Activated T-cell treated with anti-CD3 and anti-CD28 coated beads for 4 hours (primary cell): ENCODE measurements around the gene AKR1C4.
"Not testable (repeated sequence)": the region's sequence is repeated elsewhere in the genome, so short reads cannot be mapped to it uniquely, and the experiment has no call there.

ENCODE experiments used
- DNase-seq: peaks from one replicate; pipeline ENCODE4 v3.0.0-alpha.2; 2020

Gene AKR1C4

DNA sequence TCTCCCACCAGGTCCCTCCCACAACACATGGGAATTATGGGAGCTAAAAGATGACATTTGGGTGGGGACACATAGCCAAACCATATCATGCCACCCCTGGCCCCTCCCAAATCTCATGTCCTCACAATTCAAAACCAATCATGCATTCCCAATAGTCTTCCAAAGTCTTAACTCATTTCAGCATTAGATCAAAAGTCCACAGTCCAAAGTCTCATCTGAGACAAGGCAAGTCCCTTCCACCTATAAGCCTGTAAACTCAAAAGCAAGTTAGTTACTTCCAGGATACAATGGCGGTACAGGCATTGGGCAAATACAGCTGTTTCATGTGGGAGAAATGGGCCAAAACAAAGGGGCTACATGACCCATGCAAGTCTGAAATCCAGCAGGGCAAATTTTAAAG, 13.1 kb downstream of the AKR1C4 start:
- not testable (repeated sequence) for DNase-seq

DNA sequence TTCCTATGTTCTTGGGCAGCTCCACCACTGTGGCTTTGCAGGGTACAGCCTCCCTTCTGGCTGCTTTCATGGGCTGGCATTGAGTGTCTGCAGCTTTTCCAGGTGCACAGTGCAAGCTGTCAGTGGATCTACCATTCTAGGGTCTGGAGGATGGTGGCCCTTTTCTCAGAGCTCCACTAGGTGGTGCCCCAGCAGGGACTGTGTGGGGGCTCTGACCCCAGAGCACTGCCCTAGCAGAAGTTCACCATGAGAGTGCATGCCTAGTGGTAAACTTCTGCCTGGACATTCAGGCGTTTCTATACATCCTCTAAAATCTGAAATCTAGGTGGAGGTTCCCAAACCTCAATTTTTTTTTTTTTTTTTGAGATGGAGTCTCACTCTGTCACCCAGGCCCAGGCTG, 13.6 kb downstream of the AKR1C4 start:
- DNase-seq, result not testable (repeated sequence)

DNA sequence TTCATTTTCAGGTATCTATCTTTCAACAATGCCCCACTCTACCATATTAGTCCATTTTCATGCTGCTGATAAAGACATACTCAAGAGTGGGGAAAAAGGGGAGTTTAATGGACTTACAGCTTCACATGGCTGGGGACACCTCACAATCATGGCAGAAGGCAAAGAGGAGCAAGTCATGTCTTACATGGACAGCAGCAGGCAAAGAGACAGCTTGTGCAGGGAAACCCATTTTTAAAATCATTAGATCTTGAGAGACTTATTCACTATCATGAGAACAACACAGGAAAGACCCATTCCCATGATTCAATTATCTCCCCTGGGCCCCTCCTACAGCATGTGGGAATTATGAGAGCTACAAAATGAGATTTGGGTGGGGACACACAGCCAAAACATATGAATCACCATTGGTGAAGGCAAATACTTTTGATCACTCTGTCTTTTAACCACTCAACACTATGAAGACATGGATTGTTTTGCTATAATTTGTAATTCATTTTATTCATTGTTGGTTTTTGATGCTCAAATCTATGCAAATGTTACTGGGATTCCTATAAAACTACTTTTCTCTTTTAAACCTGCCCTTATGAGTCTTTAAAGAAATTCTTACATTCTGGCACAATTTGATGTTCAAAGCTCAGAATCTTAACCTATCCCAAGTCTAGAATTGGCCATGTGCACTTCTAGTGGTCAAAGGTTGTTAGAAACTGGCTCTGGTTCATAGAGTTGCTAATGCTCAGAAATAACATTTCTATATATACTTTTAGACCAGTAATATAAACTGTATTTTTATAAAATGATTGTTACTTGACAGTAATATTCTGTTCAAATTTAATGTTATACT, 15.3 kb downstream of the AKR1C4 start:
- DNase-seq, result no peak

DNA sequence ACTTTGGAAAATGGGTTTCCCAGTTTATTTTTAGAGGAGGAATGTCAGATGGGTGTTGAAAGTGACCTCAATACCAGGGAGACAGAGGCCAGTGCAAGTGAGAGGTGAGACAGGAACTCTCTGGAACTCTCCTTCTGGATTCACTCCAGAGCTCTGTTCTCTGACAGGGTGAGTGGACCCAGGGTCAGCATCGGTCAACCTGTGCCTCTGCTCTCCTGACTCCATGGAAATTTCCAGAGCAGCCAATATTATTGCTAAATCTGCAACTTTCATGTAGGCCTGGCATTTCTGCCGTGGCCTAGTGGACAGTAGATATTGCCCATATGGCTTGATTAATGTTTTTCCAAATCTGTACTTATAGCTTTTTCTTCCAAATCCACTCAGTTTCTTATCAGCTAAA, 20.2 kb downstream of the AKR1C4 start:
- no peak for DNase-seq

DNA sequence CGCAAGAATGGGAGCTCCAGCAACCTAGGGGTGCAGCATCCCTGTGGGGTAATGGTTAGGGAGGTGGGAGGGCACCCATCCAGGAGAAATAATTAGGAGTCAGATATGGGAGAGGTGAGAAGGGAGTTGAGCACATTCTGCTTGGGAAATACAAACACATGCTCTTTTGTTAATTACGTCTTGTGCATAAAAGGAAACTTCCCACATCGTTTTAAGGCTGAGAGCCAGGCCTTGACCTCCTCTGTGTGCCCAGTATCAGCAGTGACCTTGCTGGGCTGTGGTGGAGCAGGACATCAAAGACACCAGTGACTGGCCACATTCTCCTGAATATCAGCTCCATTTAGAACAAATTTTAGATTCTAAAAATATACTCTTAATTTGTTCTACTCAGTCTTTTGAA, 22.6 kb downstream of the AKR1C4 start:
- DNase-seq, result no peak

DNA sequence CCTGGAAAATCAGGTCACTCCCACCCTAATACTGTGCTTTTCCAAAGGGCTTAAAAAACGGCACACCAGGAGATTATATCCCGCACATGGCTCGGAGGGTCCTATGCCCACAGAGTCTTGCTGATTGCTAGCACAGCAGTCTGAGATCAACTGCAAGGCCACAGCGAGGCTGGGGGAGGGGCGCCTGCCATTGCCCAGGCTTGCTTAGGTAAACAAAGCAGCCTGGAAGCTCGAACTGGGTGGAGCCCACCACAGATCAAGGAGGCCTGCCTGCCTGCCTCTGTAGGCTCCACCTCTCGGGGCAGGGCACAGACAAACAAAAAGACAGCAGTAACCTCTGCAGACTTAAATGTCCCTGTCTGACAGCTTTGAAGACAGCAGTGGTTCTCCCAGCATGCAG, 26.3 kb downstream of the AKR1C4 start:
- not testable (repeated sequence) for DNase-seq

DNA sequence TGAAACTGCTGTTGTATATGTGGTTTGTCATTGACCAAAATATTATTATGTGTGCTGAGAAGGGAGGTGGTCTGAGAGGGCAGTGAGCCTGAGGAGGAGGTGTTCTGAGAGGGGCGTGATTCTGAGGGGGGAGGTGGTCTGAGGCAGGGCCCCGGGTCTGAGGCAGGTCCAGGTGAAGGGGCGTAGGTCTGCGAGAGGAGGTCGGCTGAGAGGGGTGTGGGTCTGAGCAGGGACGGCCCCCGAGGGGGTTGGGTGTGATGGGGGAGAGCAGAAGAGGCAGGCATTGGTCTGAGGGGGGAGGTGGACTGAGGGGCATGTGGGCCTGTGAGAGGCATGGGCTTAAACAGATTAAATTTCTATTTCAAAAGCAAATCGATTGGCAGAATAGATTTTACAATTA, 32.4 kb downstream of the AKR1C4 start:
- no peak for DNase-seq

DNA sequence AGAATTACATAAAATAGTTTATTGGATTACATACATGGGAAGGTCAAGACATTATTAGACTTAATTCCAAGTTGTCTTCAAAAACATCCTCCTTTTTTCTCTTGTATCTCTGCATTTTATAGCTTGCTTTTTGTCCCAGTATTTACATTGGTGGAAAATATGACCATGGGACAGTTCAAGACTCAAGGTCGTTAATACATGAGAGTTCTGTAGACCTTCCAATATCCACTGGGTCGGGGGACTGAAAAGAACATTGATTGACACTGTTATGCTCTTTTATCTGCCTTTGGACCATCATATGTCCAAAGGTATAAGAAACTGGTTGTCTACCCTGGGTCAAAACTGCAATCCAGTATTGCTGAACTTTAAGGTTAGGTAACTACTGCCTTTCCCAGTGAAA, 36.7 kb downstream of the AKR1C4 start:
- DNase-seq, result no peak

DNA sequence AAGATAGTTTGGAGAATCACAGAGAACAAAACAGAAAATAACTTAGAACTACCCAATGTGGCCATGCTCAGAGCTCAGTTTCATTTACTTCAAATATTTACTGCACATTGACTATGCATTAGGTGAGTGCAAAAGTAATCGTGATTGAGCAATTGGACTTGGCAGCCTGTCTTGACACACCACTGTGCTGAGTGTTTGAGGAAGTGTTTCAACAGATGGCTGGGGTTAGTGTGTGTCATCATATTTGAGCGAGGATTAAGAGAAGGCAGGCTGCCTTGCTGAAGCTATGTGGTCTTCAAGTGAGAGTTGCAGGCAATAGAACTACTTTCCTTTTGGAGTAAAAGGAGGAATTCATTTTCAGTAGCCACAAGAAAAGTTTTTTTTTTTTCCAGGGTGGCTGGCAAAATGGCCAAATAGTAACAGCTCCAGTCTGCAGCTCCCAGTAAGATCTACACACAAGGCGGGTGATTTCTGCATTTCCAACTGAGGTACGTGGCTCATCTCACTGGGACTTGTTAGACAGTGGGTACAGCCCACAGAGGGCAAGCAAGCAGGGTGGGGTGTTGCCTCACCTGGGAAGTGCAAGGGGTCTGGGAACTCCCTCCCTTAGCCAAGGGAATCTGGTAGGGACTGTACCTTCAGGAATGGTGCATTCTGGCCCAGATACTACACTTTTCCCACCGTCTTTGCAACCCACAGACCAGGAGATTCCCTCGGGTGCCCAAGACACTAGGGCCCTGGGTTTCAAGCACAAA, 37.6 kb downstream of the AKR1C4 start:
- DNase-seq, result no peak

DNA sequence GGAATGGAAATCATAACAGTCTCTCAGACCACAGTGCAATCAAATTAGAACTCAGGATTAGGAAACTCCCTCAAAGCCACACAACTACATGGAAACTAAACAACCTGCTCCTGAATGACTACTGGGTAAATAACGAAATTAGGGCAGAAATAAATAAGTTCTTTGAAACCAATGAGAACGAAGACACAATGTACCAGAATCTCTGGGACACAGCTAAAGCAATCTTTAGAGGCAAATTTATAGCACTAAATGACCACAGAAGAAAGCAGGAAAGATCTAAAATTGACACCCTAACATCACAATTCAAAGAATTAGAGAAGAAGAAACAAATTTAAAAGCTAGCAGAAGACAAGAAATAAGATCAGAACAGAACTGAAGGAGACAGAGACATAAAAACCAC, 40.9 kb downstream of the AKR1C4 start:
- not testable (repeated sequence) for DNase-seq

DNA sequence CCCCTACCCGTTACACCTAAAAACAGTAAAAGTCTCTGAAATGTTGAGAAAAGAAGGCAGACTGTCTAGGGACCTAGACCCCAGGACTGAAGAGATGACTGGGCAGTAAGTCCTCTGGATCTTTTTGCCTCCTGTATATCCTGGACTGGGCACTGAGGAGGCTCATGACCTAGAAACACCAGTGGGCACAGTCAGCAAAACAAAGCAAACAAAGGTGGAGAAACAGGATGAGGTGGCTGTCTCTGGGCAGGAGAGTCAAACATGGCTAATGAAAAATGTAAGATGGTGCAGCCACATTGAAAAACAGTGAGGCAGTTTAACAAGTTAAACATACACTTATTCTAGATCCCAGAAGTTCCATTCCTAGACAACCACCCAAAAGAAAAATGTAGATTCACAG, 45.9 kb downstream of the AKR1C4 start:
- no peak for DNase-seq

DNA sequence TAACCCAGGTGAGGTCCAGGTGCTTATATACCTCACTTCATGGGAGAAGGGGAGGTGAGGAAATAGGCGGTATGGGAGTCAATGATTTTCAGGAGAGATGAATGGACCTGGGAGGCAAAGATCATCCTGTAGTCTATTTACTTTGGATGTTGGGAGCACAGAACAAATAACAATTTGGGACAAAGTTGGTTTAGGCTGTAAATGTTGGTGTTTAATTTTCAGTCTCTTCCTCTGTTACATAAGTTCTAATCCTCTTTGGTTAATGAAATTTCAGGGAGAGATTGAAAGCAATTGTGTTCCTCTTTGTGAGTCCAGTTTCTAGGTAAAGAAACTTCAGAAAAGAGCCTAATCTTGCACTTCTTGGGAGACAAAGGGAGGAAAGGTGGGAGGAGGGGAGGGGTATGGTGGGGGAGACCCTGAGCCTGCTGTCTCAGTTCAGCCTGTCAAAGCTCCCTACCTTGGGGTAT, 46.9 kb downstream of the AKR1C4 start:
- no peak for DNase-seq

DNA sequence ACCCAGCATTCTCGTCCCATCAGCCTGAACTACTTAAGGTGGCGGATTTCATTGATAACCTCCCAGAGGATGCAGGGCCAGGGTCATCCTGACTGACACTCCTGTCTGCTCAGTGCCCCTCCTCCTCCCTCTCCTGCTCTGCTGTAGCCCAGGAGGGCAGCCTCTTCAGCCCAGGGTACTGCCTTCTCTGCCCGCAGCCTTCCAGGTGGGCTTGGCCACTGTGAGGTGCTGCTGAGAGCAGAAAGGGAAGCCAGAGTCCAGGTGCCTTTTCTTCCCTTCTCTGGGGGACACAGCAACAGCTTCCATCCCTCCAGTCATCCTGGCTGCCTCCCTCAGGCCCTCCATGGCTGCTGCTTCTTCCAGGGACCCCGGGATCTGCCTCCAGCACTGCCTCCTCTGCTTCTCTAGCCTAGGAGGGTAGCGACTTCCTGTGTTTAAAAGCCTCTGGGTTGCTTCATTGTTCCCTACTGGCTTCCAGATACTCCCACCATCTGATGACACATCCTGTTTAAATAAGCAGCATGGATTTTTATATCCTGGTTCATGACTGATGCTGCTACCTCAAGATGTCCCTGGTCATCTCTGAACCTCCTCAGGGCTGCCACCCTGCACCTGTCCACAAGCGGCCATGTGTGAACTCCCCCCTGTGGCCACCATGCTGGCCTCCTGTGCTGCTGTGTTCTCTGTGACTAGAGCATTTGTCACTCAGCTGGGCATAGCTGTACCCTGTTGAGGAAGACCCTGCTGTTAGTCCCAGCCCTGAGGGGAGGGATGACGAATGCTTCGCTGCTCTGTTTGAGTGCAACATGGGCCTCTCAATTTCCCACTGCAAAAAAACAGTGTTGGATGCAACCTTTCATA, 55.8 kb downstream of the AKR1C4 start:
- no peak for DNase-seq

DNA sequence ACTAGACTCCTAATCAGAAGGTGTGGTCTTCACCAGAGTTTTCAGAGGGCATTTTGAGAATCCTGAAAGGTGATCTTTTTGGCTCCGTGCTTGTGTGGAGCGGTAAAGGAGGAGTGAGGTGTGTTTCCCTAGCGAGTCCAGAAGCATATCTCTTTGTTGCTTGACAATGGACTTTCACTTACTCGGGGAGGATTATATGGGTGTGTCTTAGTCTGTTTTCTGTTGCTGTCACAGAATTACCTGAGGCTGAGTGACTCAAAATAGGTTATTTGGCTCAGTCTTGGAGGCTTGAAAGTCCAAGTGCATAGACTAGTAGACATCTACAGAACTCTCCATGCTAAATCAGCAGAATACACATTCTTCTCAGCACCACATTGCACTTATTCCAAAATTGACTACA, 57.9 kb downstream of the AKR1C4 start:
- no peak for DNase-seq

DNA sequence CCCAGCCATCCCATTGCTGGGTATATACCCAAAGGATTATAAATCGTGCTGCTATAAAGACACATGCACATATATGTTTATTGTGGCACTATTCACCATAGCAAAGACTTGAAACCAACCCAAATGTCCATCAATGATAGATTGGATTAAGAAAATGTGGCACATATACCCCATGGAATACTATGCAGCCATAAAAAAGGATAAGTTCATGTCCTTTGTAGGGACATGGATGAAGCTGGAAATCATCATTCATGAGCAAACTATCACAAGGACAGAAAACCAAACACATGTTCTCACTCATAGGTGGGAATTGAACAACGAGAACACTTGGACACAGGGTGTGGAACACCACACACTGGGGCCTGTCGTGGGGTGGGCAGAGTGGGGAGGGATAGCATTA, 61.1 kb downstream of the AKR1C4 start:
- DNase-seq, result not testable (repeated sequence)

DNA sequence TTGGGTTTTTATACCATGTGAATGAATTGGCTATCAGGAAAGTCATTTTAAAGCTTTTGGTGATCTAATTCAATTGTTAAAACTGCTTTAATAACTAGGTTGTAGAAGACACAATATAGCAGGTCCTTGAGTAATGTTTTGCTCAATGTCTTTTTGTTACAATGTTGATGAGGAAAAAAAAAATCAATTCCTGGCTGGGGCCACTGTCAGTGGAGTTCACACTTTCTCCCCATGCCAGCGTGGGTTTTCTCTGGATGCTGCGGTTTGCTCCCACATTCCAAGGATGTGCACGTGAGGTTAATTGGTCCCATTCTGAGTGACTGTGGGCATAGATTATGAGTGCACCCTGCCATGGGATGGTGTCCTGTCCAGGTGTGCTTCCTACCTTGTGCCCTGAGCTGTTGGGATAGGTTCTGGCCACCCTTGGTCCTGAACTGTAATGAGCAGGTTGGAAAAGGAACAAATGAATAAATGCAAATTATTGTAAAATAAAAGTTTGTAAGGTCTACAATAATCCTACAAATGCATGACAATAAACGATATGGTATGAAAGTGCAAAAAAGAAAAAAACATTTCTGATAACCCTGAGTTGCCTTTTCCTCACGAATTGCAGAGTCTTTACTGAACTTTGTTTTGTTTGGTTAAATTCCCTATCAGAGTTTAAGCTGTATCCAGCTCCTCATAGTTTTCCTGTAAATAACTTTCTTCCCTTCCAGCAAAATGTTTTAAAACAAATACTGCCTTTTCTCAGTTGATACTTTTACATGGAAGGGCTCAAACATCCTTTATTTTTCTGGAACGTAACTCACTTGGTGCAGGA, 62.7 kb downstream of the AKR1C4 start:
- DNase-seq, result no peak

DNA sequence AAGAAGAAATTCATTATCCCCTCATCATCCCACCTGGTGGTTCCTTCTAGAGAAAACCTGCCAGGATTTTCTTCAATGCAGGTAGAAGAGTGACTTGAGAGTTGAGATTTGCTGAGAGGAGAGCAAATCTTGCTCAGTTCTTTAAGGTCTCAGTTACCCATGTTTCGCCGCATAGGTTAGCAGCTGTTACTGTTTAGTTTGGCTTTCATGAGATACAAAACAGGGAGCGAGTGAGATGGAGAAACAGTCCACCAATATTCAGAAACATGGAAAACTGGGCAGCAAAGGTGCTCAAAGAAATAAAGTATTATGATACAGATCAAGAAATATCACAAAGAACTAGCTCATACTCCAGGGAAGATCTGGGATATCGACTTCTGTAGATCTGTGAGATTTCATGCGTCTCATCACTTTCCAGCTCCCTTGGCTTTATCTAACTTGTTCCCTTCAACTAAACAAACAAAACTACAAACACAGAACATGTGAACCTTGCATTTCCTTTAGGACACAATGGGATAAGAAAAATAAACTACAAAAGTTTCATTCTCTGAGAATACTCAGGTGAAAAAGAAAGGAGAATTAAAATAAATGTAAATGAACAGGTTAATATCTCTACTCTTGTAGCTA, 63.4 kb downstream of the AKR1C4 start:
- DNase-seq, result no peak

DNA sequence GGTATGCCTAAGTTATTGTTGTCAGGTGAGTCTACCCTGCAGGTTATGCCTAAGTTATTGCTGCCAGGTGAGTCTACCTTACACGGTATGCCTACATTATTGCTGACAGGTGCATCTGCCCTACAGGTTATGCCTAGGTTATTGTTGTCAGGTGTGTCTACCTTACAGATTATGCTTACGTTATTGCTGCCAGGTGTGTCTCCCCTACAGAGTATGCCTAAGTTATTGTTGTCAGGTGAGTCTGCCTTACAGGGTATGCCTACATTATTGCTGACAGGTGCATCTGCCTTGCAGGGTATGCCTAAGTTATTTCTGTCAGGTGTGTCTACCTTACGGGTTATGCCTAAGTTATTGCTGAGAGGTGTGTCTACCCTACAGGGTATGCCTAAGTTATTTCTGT, 64.2 kb downstream of the AKR1C4 start:
- DNase-seq, result no peak

DNA sequence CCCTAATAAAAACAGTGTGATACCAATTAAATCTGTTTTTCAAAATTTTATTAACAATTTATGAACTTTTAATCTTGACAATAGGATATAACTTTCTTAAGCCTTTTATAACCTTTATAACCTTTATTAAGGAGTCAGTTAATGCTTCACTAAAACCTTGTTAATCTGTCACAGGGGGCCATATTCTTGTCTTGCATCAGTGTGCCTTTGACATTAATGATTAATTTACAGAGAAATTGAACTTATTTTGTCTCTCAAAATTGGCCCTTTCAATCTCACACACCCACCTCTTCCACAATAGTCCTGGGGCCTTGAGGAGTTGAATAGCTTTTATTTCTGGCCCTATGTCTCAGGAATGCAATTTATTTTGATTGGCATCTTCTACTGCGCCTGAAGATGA, 68.5 kb downstream of the AKR1C4 start:
- DNase-seq, result no peak

DNA sequence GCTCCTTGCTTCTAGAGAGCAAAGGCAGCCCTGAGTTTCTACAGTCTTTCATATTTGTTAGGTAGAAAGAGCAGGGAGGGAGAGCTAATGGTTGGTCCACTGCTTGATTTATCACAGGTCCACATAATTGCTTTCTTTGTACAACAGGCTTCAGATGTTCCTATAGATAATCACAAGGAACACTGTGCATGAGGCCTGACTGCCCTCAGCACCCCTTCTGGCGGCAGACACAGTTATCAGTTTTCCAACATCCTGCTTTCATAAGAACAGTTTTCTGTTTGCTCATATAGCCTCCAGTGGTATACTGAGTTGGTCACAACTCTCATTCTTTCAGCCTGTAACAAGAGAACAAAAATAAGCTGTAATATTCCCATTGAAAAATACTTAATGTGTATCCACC, 69.7 kb downstream of the AKR1C4 start:
- DNase-seq, result no peak

DNA sequence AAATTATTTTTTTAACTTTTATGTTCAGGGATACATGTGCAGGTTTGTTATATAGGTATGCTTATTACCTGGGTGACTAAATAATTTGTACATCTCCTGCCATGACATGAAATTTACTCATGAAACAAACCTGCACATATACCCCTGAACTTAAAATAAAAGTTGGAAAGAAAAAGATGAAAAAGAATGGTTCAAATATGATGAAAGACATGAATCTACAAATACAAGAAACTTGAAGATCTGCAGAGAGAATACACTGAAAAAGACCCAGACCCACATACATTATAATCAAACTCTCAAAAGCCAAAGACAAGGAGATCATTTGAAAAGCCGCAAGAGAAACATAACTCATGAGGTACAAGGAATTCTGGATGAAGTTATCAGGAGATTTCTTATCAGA, 70.2 kb downstream of the AKR1C4 start:
- no peak for DNase-seq

DNA sequence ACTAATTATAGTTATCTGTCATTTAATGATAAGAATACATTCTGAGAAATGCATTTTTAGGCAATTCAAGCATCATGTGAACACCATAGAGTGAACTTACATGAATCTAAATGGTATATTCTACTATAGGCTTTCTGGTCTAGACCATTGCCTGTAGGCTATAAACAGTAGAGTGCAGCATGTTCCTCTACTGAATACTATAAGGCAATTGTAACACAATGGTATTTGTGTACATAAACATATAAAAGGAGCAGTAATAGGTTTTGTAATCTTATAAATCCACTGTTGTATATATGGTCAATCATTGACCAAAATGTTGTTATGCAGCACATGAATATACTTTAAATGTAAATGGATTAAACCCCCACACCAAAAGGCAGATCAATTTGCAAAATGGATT, 71.6 kb downstream of the AKR1C4 start:
- no peak for DNase-seq
